ENCODE measurements around the gene SNAPC2. TPM values are rescaled to one million over a fixed set of nuclear protein-coding genes. Genes with fewer than 3 reads are reported as not detected.

The SNAPC2 gene
- total and polyA plus RNA-seq, 8 donors = 4.9 to 12.0 (median 8.0) TPM

GRCh38 chr19:7930765-7931164 lies 10.6 kb downstream of the SNAPC2 start:
- H3K27me3 ChIP-seq = no peaks in the 10 kb centered on the region
- peaks cover 0 to 6% (median 0%) of the 10 kb centered on the region in 3 donors for H3K4me1 ChIP-seq
- H3K9me3 ChIP-seq = no peaks in the 10 kb centered on the region
- no peak for TF ChIP-seq CTCF (IDR thresholded peaks at IDR 0.05)
- peaks cover 0 to 47% (median 35%) of the 10 kb centered on the region in 3 donors for H3K36me3 ChIP-seq
- DNase-seq (no peak), FAIRE-seq (no peak), ATAC-seq (no peak)
- intact Hi-C loops (cut with DNase I) = loop anchor here in 1 of 3 donors (5.0 kb wide), 1 partner anchor 198 kb away; the partner anchor contains the start of gene CLEC4G
- 85 to 93% methylated on average over 7 of the region's 7 CpGs for WGBS, 2 donors
- H3K4me3 ChIP-seq = no peak overlapping the region
- no peak overlapping the region for H3K27ac ChIP-seq

- H3K27ac ChIP-seq = no peak overlapping the region
- FAIRE-seq (no peak), ATAC-seq (no peak), DNase-seq (peak in 3 of 6 donors; percentile 8 to 75 (median 54))
- peaks cover 3 to 52% (median 35%) of the 10 kb centered on the region in 3 donors for H3K36me3 ChIP-seq
- H3K27me3 ChIP-seq = no peaks in the 10 kb centered on the region
- no peaks in the 10 kb centered on the region for H3K9me3 ChIP-seq
- WGBS, 2 donors = 94 to 96% methylated on average over 28 to 36 of the region's 36 CpGs
- H3K4me1 ChIP-seq = peaks cover 0 to 5% (median 0%) of the 10 kb centered on the region in 3 donors
- TF ChIP-seq CTCF (IDR thresholded peaks at IDR 0.05) = no peak
- no peak overlapping the region for H3K4me3 ChIP-seq
- intact Hi-C loops (cut with DNase I) = loop anchor here in 1 of 3 donors (5.0 kb wide), 1 partner anchor 199 kb away; the partner anchor contains the start of gene CLEC4G
These were observed 11.3 kb downstream of the SNAPC2 start for GRCh38 chr19:7931221-7932061.

DNA sequence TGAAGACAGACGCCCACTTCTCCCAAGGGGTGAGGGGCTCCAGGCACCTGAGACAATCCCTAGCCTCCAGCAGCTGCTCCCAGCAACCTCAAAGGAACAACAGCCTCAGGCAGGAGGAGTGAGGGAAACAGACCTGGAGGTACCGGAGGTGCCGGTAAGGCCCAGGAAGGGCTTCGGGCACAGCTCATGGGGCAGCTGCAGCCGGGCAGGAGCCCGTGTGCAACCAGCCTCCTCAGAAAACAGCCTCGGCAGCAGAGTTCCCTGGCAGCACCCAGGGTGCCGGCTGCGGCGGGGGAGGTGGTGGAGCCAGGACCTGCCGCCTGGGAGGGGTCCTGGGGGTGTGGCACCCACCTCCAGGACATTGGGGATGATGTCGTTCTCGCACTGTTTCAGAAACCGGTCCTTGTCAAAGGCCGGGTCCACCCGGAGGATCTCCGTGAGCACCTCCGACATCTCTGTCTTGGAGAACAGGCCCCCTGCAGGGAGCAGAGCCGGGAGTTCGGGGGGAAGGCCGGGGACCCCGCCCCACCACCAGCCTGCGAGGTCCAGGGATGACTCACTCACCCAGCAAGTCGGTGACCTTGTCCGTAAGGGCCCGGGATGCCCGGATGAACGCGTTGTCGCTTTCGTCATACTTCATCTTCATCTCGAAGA lies 12.3 kb downstream of the SNAPC2 start:
- ATAC-seq = no peak
- DNase-seq = peak in 1 of 6 donors; percentile 75
- WGBS, 2 donors = 88 to 90% methylated on average over 31 to 32 of the region's 32 CpGs
- no peak overlapping the region for H3K27ac ChIP-seq
- H3K36me3 ChIP-seq = peaks cover 3 to 57% (median 42%) of the 10 kb centered on the region in 3 donors
- H3K27me3 ChIP-seq = no peaks in the 10 kb centered on the region
- H3K4me1 ChIP-seq = no peaks in the 10 kb centered on the region
- no peaks in the 10 kb centered on the region for H3K9me3 ChIP-seq
- no peak for FAIRE-seq
- TF ChIP-seq CTCF (IDR thresholded peaks at IDR 0.05) = no peak
- intact Hi-C loops (cut with DNase I) = loop anchor here in 1 of 3 donors (5.0 kb wide), 1 partner anchor 200 kb away; the partner anchor contains the start of gene CLEC4G
- H3K4me3 ChIP-seq = no peak overlapping the region

- no peak overlapping the region for H3K4me3 ChIP-seq
- no peaks in the 10 kb centered on the region for H3K9me3 ChIP-seq
- no peaks in the 10 kb centered on the region for H3K4me1 ChIP-seq
- ATAC-seq (no peak), FAIRE-seq (no peak), DNase-seq (no peak)
- intact Hi-C loops (cut with DNase I) = loop anchor here in 1 of 3 donors (5.0 kb wide), 1 partner anchor 201 kb away; the partner anchor contains the start of gene CLEC4G
- peaks cover 3 to 62% (median 43%) of the 10 kb centered on the region in 3 donors for H3K36me3 ChIP-seq
- WGBS, 2 donors = 95% methylated on average over 10 of the region's 10 CpGs
- no peaks in the 10 kb centered on the region for H3K27me3 ChIP-seq
- no peak overlapping the region for H3K27ac ChIP-seq
- TF ChIP-seq CTCF (IDR thresholded peaks at IDR 0.05) = no peak
These were observed 12.8 kb downstream of the SNAPC2 start for GRCh38 chr19:7932930-7933300.
